Lower leg skin (tissue), 3 donors: ENCODE results near the gene SIRT2.

ENCODE experiments used
- CTCF ChIP-seq, 3 donors: fragments of 450-650 bp; IDR thresholded peaks; one replicate each; pipeline ENCODE4 v1.5.1; 2016; ENCODE audit warnings: antibody characterized with exemption in 3 of 3, mild to moderate bottlenecking in 3 of 3, moderate library complexity in 2 of 3
- POLR2A ChIP-seq, 2 donors: fragments of 450-650 bp; IDR thresholded peaks; one replicate each; pipeline ENCODE4 v1.6.1; 2016 to 2017; ENCODE audit warnings: antibody characterized with exemption in 2 of 2, mild to moderate bottlenecking in 1 of 2, moderate library complexity in 1 of 2

GRCh38 chr19:38869160-38869835 is 30.1 kb downstream of the SIRT2 start:
- TF ChIP-seq CTCF (IDR thresholded peaks at IDR 0.05) (no peak), POLR2A (IDR thresholded peaks at IDR 0.05) (no peak)
